ENCODE data around the gene CHERP. TPM values are rescaled to one million over a fixed set of nuclear protein-coding genes. Genes with fewer than 3 reads are reported as not detected.

CHERP gene
- total RNA-seq, 1 experiment from 2014 or later, result 13.4 TPM

- H3K4me2 ChIP-seq (ENCODE audit: low read length), result peak overlapping the region; percentile 96
- ATAC-seq (no peak), DNase-seq (peak; percentile 49)
- CTCF ChIA-PET, result no interaction called here
- H3K4me3 ChIP-seq (ENCODE audit: low read length), result peak overlapping the region; percentile 91
- no peaks in the 10 kb centered on the region for H3K9me3 ChIP-seq (ENCODE audit: low read length)
- peaks cover 83% of the 10 kb centered on the region for H3K79me2 ChIP-seq (ENCODE audit: low read length)
- BruUV-seq (replicated peaks), result no TSS peak
- POLR2A ChIA-PET (ENCODE audit: unreplicated experiment), result no interaction called here
- H3K9me2 ChIP-seq (replicated peaks; ENCODE audit: low read length), result no peaks in the 10 kb centered on the region
- intact Hi-C loops (cut with micrococcal nuclease), result loop anchor here (5.0 kb wide), 1 partner anchor 56 kb away; the partner anchor contains the start of gene MED26
- H3K27me3 ChIP-seq (ENCODE audit: low read length), result no peaks in the 10 kb centered on the region
- peak overlapping the region; percentile 73 for H2AFZ ChIP-seq (ENCODE audit: low read length)
- H3K4me1 ChIP-seq (ENCODE audit: insufficient read depth, low read length), result peaks cover 43% of the 10 kb centered on the region
- H3K36me3 ChIP-seq (ENCODE audit: low read depth, low read length), result peaks cover 19% of the 10 kb centered on the region
- peak overlapping the region; percentile 91 for H3K9ac ChIP-seq (ENCODE audit: low read length)
- H3F3A ChIP-seq (ENCODE audit: low read length, unreplicated experiment), result no peaks in the 10 kb centered on the region
- peaks cover 4% of the 10 kb centered on the region; the same call in 1 of the 2 replicates for H4K20me1 ChIP-seq (ENCODE audit: low read length)
- H3K27ac ChIP-seq (ENCODE audit: low read length), result peak overlapping the region; percentile 27; the same call in 1 of the 2 replicates
- TF ChIP-seq EZH2phosphoT487 (IDR thresholded peaks at IDR 0.05; ENCODE audit: borderline replicate concordance, low read length) (no peak), CTCF (conservative IDR thresholded peaks at IDR 0.05; ENCODE audit: low read depth, low read length) (no peak), EZH2 (IDR thresholded peaks at IDR 0.05; ENCODE audit: low read length, unreplicated experiment) (no peak)
Measured at GRCh38 chr19:16571283-16571682, 29.0 kb upstream of the CHERP start.

- H2AFZ ChIP-seq (ENCODE audit: low read length), result no peak overlapping the region
- no peaks in the 10 kb centered on the region; the same call in 1 of the 2 replicates for H4K20me1 ChIP-seq (ENCODE audit: low read length)
- peaks cover 19% of the 10 kb centered on the region for H3K36me3 ChIP-seq (ENCODE audit: low read depth, low read length)
- peaks cover 68% of the 10 kb centered on the region for H3K79me2 ChIP-seq (ENCODE audit: low read length)
- H3K9me3 ChIP-seq (ENCODE audit: low read length), result no peaks in the 10 kb centered on the region
- ATAC-seq (no peak), DNase-seq (peak; percentile 50)
- H3K4me1 ChIP-seq (ENCODE audit: insufficient read depth, low read length), result peaks cover 48% of the 10 kb centered on the region
- TF ChIP-seq CTCF (conservative IDR thresholded peaks at IDR 0.05; ENCODE audit: low read depth, low read length), result no peak
- no peak for TF ChIP-seq EZH2 (IDR thresholded peaks at IDR 0.05; ENCODE audit: low read length, unreplicated experiment)
- no peak for TF ChIP-seq EZH2phosphoT487 (IDR thresholded peaks at IDR 0.05; ENCODE audit: borderline replicate concordance, low read length)
- H3F3A ChIP-seq (ENCODE audit: low read length, unreplicated experiment), result no peaks in the 10 kb centered on the region
- H3K9ac ChIP-seq (ENCODE audit: low read length), result no peak overlapping the region
- ChIA-PET CTCF (no interaction called here), POLR2A (ENCODE audit: unreplicated experiment) (interaction anchor here (0.6 kb wide), 2 partner anchors 58 to 73 kb away, joined by 3 read pairs; partner anchors contain the start of gene MED26)
- BruUV-seq (replicated peaks), result no TSS peak
- H3K9me2 ChIP-seq (replicated peaks; ENCODE audit: low read length), result no peaks in the 10 kb centered on the region
- no peaks in the 10 kb centered on the region for H3K27me3 ChIP-seq (ENCODE audit: low read length)
- intact Hi-C loops (cut with micrococcal nuclease), result loop anchor here (5.0 kb wide), 1 partner anchor 58 kb away; the partner anchor contains the start of gene MED26
- H3K4me2 ChIP-seq (ENCODE audit: low read length), result peak overlapping the region; percentile 96
- H3K4me3 ChIP-seq (ENCODE audit: low read length), result peak overlapping the region; percentile 91
- peak overlapping the region; percentile 50 for H3K27ac ChIP-seq (ENCODE audit: low read length)
Measured at GRCh38 chr19:16569609-16570320, 27.5 kb upstream of the CHERP start.

- no TSS peak for BruUV-seq (replicated peaks)
- Histone ChIP-seq H2AFZ (ENCODE audit: low read length) (no peak overlapping the region), H3F3A (ENCODE audit: low read length, unreplicated experiment) (no peaks in the 10 kb centered on the region), H3K9me3 (ENCODE audit: low read length) (no peaks in the 10 kb centered on the region), H3K27me3 (ENCODE audit: low read length) (no peaks in the 10 kb centered on the region), H3K36me3 (ENCODE audit: low read depth, low read length) (peaks cover 35% of the 10 kb centered on the region), H3K4me2 (ENCODE audit: low read length) (no peak overlapping the region), H3K4me3 (ENCODE audit: low read length) (no peak overlapping the region), H3K9ac (ENCODE audit: low read length) (no peak overlapping the region), H3K9me2 (replicated peaks; ENCODE audit: low read length) (no peaks in the 10 kb centered on the region), H3K4me1 (ENCODE audit: insufficient read depth, low read length) (peaks cover 38% of the 10 kb centered on the region), H3K79me2 (ENCODE audit: low read length) (peaks cover 43% of the 10 kb centered on the region), H4K20me1 (ENCODE audit: low read length) (no peaks in the 10 kb centered on the region; the same call in 1 of the 2 replicates), H3K27ac (ENCODE audit: low read length) (no peak overlapping the region)
- POLR2A ChIA-PET (ENCODE audit: unreplicated experiment), result no interaction called here
- no peak for DNase-seq
- CTCF ChIA-PET, result no interaction called here
- no peak for TF ChIP-seq CTCF (conservative IDR thresholded peaks at IDR 0.05; ENCODE audit: low read depth, low read length)
- TF ChIP-seq EZH2phosphoT487 (IDR thresholded peaks at IDR 0.05; ENCODE audit: borderline replicate concordance, low read length), result no peak
- no peak for TF ChIP-seq EZH2 (IDR thresholded peaks at IDR 0.05; ENCODE audit: low read length, unreplicated experiment)
- intact Hi-C loops (cut with micrococcal nuclease), result no loop called here
- ATAC-seq, result no peak
Measured at GRCh38 chr19:16566702-16567101, 24.5 kb upstream of the CHERP start.

Measured in PC-3 (cell line).